Endothelial cell of umbilical vein (primary cell): Measurements from ENCODE around the gene CEP78. TPM values are rescaled to one million over a fixed set of nuclear protein-coding genes. Genes with fewer than 3 reads are reported as not detected.

ENCODE experiments used
- BruUV-seq: library from RNA; stranded (reverse); fragments of 400-500 nt; replicated peaks from 2 replicates; lab custom pipeline; 2021; lab: Mats Ljungman, UMichigan
- CTCF ChIA-PET: fragments of 300-600, 350-600 bp; sonication (Branson Sonifier 250); formaldehyde crosslinking; loops from one replicate; lab custom pipeline; 2021; ENCODE audit warnings: antibody characterized with exemption, inconsistent platforms; lab: Charles Lee
- POLR2A ChIA-PET: fragments of 300-600, 350-600 bp; sonication (Branson Sonifier 250); formaldehyde crosslinking; loops from one replicate; lab custom pipeline; 2021; ENCODE audit warnings: antibody characterized with exemption, inconsistent platforms; lab: Charles Lee
- DNase-seq: peaks from one replicate; pipeline ENCODE4 v3.0.0-alpha.2; 2011; ENCODE audit warnings: low read depth, low spot score
- FAIRE-seq: peaks from 2 replicates; lab custom pipeline; 2011; peaks lifted over from hg19 to GRCh38; lab: Jason Lieb, UNC
- H2AFZ ChIP-seq: 2 replicates; pipeline ENCODE4 v1.6.0; 2012; ENCODE audit warnings: low read depth, low read length, control low read depth, inconsistent platforms
- H3K27ac ChIP-seq: 2 replicates; pipeline ENCODE4 v1.5.1; 2011; ENCODE audit warnings: low read depth, mild to moderate bottlenecking, control low read depth, low read length, moderate library complexity; ENCODE audit not compliant: insufficient read depth
- H3K27me3 ChIP-seq, 2 experiments: 2 replicates each; pipeline versions ENCODE4 v1.6.0 to v1.6.1; 2011; ENCODE audit warnings: low read length in 2 of 2, mixed read lengths in 1 of 2; ENCODE audit not compliant: control insufficient read depth in 2 of 2, insufficient read depth in 2 of 2
- H3K36me3 ChIP-seq, 2 experiments: 2 replicates in 1 of 2; 3 replicates in 1 of 2; pipeline ENCODE4 v1.5.1; 2011; ENCODE audit warnings: low read length in 2 of 2, mild to moderate bottlenecking in 1 of 2, moderate library complexity in 1 of 2; ENCODE audit not compliant: control insufficient read depth in 2 of 2, insufficient read depth in 2 of 2; ENCODE audit errors: extremely low read depth in 1 of 2
- H3K4me1 ChIP-seq: 3 replicates; pipeline ENCODE4 v1.5.1; 2011; ENCODE audit warnings: mild to moderate bottlenecking, low read length; ENCODE audit not compliant: control insufficient read depth, insufficient read depth; ENCODE audit errors: extremely low read depth
- H3K4me2 ChIP-seq: 2 replicates; pipeline ENCODE4 v1.6.1; 2011; ENCODE audit warnings: low read length, control low read depth, mixed read lengths; ENCODE audit not compliant: insufficient read depth
- H3K4me3 ChIP-seq, 3 experiments: fragments of 200-600 bp in 1 of 3; sonication (generic), shearing (Covaris generic) in 1 of 3; replicated peaks in 1 of 3; 2 replicates each; pipeline ENCODE4 v1.5.1; 2011 to 2016; ENCODE audit warnings: control low read depth in 3 of 3, low read length in 3 of 3, mild to moderate bottlenecking in 2 of 3, inconsistent platforms in 1 of 3, low read depth in 1 of 3, moderate library complexity in 1 of 3; ENCODE audit not compliant: insufficient read depth in 1 of 3
- H3K79me2 ChIP-seq: 2 replicates; pipeline ENCODE4 v1.6.0; 2012; ENCODE audit warnings: low read length, inconsistent platforms; ENCODE audit not compliant: control insufficient read depth, insufficient read depth
- H3K9ac ChIP-seq: replicated peaks from 2 replicates; pipeline ENCODE3; 2011; ENCODE audit warnings: low read length, control low read depth; ENCODE audit not compliant: insufficient read depth; ENCODE audit errors: extremely low read depth
- H3K9me1 ChIP-seq: replicated peaks from 3 replicates; pipeline ENCODE4 v1.6.0; 2011; ENCODE audit warnings: mild to moderate bottlenecking, low read length; ENCODE audit not compliant: control insufficient read depth, insufficient read depth; ENCODE audit errors: extremely low read depth
- H3K9me3 ChIP-seq: replicated peaks from 2 replicates; pipeline ENCODE4 v1.5.1; 2012; ENCODE audit warnings: low read length, inconsistent platforms; ENCODE audit not compliant: control insufficient read depth, insufficient read depth
- H4K20me1 ChIP-seq: replicated peaks from 2 replicates; pipeline ENCODE3; 2011; ENCODE audit warnings: mild to moderate bottlenecking, low read length; ENCODE audit not compliant: control insufficient read depth, insufficient read depth; ENCODE audit errors: extremely low read depth
- EZH2 ChIP-seq: IDR thresholded peaks from 2 replicates; pipeline ENCODE4 v1.6.1; 2012; ENCODE audit warnings: borderline replicate concordance, low read depth, mild to moderate bottlenecking, moderate library complexity, low read length, inconsistent platforms; ENCODE audit not compliant: severe bottlenecking
- FOS ChIP-seq: IDR thresholded peaks from 2 replicates; pipeline ENCODE4 v1.6.1; 2011; ENCODE audit warnings: mild to moderate bottlenecking, low read length, moderate library complexity, borderline replicate concordance; ENCODE audit not compliant: insufficient read depth
- GATA2 ChIP-seq: IDR thresholded peaks from 2 replicates; pipeline ENCODE4 v1.7.0; 2011; ENCODE audit warnings: low read depth, mild to moderate bottlenecking, moderate library complexity, mixed read lengths, low read length; ENCODE audit not compliant: insufficient read length, insufficient read depth
- JUN ChIP-seq: IDR thresholded peaks from 2 replicates; pipeline ENCODE4 v1.6.1; 2011; ENCODE audit warnings: borderline replicate concordance, low read depth; ENCODE audit not compliant: insufficient read length, insufficient read depth
- MAX ChIP-seq: IDR thresholded peaks from 2 replicates; pipeline ENCODE4 v1.6.1; 2011; ENCODE audit not compliant: insufficient read depth, insufficient read length
- MYC ChIP-seq: IDR thresholded peaks from one replicate; pipeline ENCODE4 v1.6.1; 2011; ENCODE audit warnings: mild to moderate bottlenecking, low read depth, low read length
- POLR2A ChIP-seq: IDR thresholded peaks from 2 replicates; pipeline ENCODE4 v1.6.1; 2012; ENCODE audit warnings: low read depth, mild to moderate bottlenecking, control low read depth, low read length
- POLR2AphosphoS5 ChIP-seq: IDR thresholded peaks from 2 replicates; pipeline ENCODE4 v1.6.1; 2012; ENCODE audit warnings: low read depth, mild to moderate bottlenecking, control low read depth, low read length, moderate library complexity; ENCODE audit not compliant: insufficient read depth
- dilution Hi-C: fragments of 300-500 bp; cut with MboI; formaldehyde crosslinking; loops from one replicate; pipeline ENCODE4 v1.15.0; 2019; ENCODE audit warnings: low sequenced_read_pairs; ENCODE audit not compliant: extremely low pct_ligation_motif_present
- intact Hi-C: fragments of 100-400 bp; cut with micrococcal nuclease; formaldehyde crosslinking; loops from one replicate; pipeline ENCODE4 v1.10.0; 2022
- polyA plus RNA-seq, 4 experiments: library from polyadenylated mRNA; depleted of rRNA in 3 of 4; stranded (reverse) in 3 of 4; unstranded in 1 of 4; fragments of >200 nt; gene quantifications; 2 replicates each; pipeline versions ENCODE4 v1.2.1 to v1.2.3, GENCODE V29; 2011 to 2012; ENCODE audit warnings: missing spikeins in 1 of 4
- total RNA-seq: library from RNA; stranded (reverse); gene quantifications from 2 replicates; pipeline ENCODE4 v1.2.3, GENCODE V29; 2021
- TF ChIP-seq, protein P1 (sequence below), 2 donors: IDR thresholded peaks; 1 replicate in 1 of 2; 2 replicates in 1 of 2; pipeline ENCODE4 v1.5.1; 2011; ENCODE audit warnings: low read length in 2 of 2, mild to moderate bottlenecking in 2 of 2, moderate library complexity in 2 of 2, control low read depth in 1 of 2, inconsistent platforms in 1 of 2, low read depth in 1 of 2; ENCODE audit not compliant: insufficient read depth in 1 of 2; ENCODE audit errors: extremely low read depth in 1 of 2

Gene CEP78
- total and polyA plus RNA-seq, 2 donors (not counting 3 experiments of a cell fraction or from before 2014, with no cell fraction given), result 6.5 to 35.9 TPM

DNA sequence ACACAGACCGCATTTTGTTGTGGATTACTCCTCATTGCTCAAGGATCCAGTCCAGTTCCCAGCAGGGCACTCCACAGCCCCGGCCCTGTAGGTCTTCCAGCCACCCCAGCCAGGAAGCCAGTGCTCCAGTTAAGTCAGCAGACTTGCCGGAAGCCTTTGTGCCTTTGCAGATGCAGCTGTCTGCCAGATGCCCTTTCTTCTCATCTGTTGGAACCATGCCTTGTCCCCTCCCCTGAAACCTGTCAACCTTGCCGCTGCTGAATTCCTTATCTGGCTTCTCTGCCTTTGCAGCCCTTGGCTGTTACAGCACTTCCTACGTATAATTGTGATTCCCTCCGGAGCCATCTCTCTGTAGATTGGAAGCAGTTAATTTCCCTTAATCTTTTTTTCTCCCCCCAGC, 89.5 kb downstream of the CEP78 start:
- Histone ChIP-seq H2AFZ (no peak overlapping the region), H3K36me3 (no peaks in the 10 kb centered on the region)

More for the DNA sequence above, 89.5 kb downstream of the CEP78 start:
- no peak for FAIRE-seq
- no peaks in the 10 kb centered on the region for H3K9me3 ChIP-seq
- H3K9me1 ChIP-seq, result no peaks in the 10 kb centered on the region
- no peak overlapping the region for H3K4me3 ChIP-seq
- ChIA-PET POLR2A (no interaction called here), CTCF (no interaction called here)
- H3K4me2 ChIP-seq, result no peak overlapping the region
- no peaks in the 10 kb centered on the region for H4K20me1 ChIP-seq
- intact Hi-C loops (no loop called here), dilution Hi-C loops (no loop called here)
- H3K27me3 ChIP-seq, result no peaks in the 10 kb centered on the region
- H3K9ac ChIP-seq, result no peak overlapping the region
- TF ChIP-seq GATA2 (no peak), FOS (no peak), MAX (no peak), JUN (no peak), EZH2 (no peak), MYC (no peak), POLR2A (no peak), POLR2AphosphoS5 (no peak)
- TF ChIP-seq, protein P1, sequence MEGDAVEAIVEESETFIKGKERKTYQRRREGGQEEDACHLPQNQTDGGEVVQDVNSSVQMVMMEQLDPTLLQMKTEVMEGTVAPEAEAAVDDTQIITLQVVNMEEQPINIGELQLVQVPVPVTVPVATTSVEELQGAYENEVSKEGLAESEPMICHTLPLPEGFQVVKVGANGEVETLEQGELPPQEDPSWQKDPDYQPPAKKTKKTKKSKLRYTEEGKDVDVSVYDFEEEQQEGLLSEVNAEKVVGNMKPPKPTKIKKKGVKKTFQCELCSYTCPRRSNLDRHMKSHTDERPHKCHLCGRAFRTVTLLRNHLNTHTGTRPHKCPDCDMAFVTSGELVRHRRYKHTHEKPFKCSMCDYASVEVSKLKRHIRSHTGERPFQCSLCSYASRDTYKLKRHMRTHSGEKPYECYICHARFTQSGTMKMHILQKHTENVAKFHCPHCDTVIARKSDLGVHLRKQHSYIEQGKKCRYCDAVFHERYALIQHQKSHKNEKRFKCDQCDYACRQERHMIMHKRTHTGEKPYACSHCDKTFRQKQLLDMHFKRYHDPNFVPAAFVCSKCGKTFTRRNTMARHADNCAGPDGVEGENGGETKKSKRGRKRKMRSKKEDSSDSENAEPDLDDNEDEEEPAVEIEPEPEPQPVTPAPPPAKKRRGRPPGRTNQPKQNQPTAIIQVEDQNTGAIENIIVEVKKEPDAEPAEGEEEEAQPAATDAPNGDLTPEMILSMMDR (IDR thresholded peaks at IDR 0.05; ENCODE audit: extremely low read depth in 1 of 2, insufficient read depth in 1 of 2, low read depth in 1 of 2, low read length in 2 of 2), result no peak
- DNase-seq, result peak; percentile 20
- H3K27ac ChIP-seq, result no peak overlapping the region
- H3K4me1 ChIP-seq, result no peaks in the 10 kb centered on the region
- no TSS peak for BruUV-seq
- H3K79me2 ChIP-seq, result no peaks in the 10 kb centered on the region
